Dermis microvascular lymphatic vessel endothelial cell (primary cell): ENCODE results near the gene ARPP19. TPM values are rescaled to one million over a fixed set of nuclear protein-coding genes. Genes with fewer than 3 reads are reported as not detected.
"Not testable (repeated sequence)": the region's sequence is repeated elsewhere in the genome, so short reads cannot be mapped to it uniquely, and the experiment has no call there.

Experiments
- DNase-seq, 2 donors: peaks; one replicate each; pipeline versions ENCODE4 v3.0.0 to v3.0.0-alpha.2; 2010; ENCODE audit warnings: low read depth in 2 of 2
- total RNA-seq: library from RNA; depleted of rRNA; stranded (reverse); fragments of >200 nt; gene quantifications from 2 replicates; pipeline ENCODE4 v1.2.1, GENCODE V29; 2014

The ARPP19 gene, protein sequence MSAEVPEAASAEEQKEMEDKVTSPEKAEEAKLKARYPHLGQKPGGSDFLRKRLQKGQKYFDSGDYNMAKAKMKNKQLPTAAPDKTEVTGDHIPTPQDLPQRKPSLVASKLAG
- total RNA-seq, result 93.2 and 95.2 TPM in 2 replicates

DNA sequence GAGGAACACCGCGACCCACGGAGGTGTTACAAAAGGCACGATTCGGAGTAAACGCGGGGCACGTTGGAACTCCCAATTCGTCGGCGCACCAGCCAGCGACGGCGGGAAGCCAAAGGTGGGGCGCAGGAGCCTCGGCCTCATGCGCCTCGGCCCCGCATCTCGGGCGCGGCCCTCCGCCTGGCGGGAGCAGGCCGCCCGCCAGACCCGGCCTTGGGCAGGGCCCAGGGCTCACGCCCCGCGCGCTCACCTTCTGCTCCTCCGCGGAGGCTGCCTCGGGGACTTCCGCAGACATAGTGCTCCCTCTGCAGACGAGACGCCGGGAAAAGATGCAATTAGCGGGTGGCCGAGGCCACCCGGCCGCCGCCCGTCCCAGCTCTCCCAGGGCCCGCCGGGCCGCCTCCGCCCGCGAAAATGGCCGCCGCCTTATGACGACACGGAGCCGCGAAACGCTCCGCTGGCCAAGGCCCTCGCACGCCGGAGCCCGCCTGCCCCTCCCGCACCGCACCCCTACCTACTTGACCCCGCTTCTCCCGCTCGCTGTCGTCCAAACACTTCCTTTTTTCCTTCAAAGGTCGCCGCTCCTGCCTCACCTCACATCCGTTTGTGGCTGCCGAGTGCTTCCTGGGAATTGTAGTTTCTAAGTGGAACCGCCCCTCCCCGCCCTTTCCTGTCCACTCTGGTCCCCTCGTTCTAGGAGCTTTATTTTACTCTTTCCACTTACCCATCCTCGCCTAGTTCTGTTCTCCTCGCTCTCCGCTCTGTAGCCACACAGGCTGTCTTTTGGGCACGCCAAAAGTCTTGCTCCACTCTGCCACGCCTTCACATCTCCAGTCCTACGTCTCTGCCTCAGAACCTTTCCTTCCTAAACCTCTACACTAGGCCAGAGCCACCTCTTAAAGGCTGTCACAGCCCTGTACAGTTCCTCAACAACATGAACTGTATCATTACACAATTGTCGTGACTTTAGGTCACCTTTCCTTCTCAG lies at the start of gene ARPP19:
Gene ARPP19 (minus strand): TSS at position 430 of the 985 bp plus-strand sequence. CDS start 138 bp downstream, at position 292.
- peak; percentile 71 to 85 for DNase-seq

GRCh38 chr15:52617026-52617425 lies 48.2 kb upstream of the ARPP19 start:
- DNase-seq, result no peak

GRCh38 chr15:52615302-52615701 lies 46.5 kb upstream of the ARPP19 start:
- no peak for DNase-seq

GRCh38 chr15:52609593-52609992 lies 40.8 kb upstream of the ARPP19 start:
- DNase-seq, result no peak

- DNase-seq, result no peak
Measured at GRCh38 chr15:52584414-52584813, 15.6 kb upstream of the ARPP19 start.

GRCh38 chr15:52579852-52580251 lies 11.0 kb upstream of the ARPP19 start:
- no peak for DNase-seq

GRCh38 chr15:52576692-52577091 lies 7.9 kb upstream of the ARPP19 start:
- DNase-seq, result no peak

- DNase-seq, result not testable (repeated sequence)
Measured at GRCh38 chr15:52575573-52575972, 6.7 kb upstream of the ARPP19 start.

DNA sequence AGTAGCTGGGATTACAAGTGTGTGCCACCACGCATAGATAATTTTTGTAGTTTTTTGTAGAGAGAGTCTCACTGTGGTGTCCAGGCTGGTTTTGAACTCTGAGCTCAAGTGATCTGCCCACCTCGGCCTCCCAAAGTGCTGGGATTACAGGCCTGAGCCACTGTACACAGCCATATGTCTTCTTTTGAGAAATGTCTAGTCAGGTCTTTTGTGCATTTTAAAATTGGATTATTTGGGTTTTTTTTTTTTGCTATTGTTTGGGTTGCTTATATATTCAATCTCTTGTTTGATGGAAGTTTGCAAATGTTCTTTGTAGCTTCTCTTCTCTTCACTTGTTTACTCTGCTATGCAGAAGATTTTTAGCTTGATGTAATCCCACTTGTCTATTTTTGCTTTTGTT lies 6.2 kb upstream of the ARPP19 start:
- DNase-seq, result no peak

- DNase-seq, result not testable (repeated sequence)
Measured at GRCh38 chr15:52574623-52575022, 5.8 kb upstream of the ARPP19 start.

DNA sequence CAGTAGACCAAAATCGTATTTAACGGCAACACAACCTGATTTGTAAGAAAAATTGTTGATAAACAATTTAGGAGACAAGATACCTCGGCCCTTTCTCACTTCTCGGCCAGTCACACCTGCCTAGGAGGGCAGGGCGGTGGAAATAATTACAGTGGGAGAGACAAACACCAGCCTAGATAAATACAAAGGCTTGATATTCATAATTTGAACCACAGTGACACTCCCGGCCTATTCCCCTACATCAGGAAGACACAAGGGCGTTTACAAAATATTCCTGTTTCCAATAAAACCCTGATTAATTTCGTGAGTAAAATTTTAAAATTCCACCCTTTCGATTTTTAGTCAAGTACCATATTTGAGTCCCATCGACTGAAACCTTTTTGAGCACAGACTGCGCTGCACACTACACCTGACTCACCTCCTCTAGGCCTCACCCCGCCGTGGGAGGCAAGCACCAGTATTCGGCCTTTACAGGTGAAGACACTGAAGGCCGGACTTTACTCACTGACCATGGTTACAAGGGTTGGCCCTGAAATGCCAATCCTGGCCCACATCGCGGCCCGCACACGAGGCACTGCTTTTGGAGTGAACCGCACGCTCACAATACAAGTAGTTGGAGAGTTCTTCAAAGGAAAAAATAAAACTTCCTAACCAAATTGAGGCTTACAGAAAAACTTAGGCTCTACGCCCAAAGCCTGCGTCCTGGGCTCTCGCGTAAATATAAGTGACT lies 794 bp downstream of the ARPP19 start:
- peak; percentile 14 to 41 for DNase-seq

- no peak for DNase-seq
Measured at GRCh38 chr15:52566889-52567288, 1.9 kb downstream of the ARPP19 start.

DNA sequence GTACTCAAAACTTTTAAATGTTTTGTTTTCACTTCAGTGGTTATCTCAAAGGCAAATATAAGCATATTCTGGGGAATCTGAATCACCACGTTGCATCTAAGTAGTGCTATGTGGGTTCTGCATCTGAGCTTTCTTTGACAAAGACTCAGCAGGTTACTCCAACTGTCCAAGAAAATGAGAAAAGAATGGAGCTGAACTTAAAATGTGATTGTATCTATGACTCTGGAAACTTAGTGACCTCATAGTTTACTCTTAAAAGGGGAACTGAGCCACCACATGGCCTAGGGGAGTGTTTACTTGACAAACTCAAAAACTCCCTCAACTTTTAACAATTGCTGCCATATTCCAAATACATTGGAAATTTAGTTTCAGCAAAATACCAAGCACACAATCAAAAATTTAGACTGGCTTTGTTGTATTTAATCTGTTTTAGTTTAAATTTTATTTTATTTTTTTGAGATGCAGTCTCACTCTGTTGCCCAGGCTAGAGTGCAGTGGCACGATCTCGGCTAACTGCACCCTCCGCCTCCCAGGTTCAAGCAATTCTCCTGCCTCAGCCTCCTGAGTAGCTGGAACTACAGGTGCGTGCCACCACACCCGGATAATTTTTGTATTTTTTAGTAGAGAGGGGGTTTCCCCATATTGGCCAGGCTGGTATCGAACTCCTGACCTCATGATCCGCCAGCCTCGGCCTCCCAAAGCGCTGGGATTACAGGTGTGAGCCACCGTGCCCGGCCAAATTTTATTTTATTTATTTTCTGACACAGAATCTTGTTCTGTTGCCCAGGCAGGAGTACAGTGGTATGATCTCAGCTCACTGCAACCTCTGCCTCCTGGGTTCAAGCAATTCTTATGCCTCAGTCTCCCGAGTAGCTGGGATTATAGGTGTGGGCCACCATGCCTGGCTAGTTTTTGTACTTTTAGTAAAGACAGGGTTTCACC lies 3.1 kb downstream of the ARPP19 start:
- DNase-seq, result not testable (repeated sequence)

DNA sequence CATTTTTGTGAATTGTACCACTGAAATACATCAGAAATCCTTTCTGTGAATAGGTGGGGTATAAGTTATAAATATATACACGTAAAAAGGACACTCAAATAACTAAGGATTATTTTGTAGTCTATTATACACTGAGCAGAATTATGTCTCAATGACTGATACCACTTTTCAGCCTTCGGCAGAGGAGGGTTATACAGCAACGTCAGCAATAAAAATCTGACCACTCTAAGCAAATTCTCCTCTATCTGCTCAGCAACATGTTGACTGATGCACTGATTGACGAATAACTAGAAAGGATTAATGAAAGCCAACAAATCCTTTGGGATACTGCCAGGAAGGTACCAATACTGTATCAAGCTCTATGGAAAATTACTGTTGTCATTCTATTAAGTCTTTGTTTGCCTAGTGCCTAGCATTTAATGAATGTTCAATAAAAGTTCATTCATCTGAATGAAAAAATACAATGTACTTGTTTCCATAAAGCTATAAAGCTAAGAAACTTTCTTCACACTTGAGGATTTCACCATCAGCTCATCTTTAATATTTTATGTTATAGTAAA lies 5.2 kb downstream of the ARPP19 start:
- DNase-seq, result peak; percentile 5 to 36

DNA sequence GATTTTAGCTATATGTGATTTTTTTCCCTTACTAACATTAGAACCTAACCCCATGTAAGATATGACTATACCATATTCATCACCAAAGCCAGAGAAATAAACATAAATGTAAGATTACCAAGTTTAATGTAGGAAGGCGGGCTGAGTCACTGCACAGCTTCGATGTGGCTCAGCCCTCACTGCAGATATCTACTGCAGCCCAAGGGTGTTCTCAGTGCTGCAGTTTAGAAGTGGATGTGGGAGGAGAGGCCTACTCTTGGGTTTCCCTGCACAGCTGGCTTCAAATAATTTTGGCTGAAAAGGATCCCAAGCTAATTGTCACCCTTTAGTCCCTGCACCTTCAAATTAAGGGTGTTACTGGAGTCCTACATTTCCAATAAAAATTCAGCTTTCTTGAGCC lies 9.3 kb downstream of the ARPP19 start:
- DNase-seq, result no peak

- no peak for DNase-seq
Measured at GRCh38 chr15:52559022-52559421, 9.8 kb downstream of the ARPP19 start.

GRCh38 chr15:52558196-52558595 lies 10.6 kb downstream of the ARPP19 start:
- DNase-seq, result peak in 1 of 2 donors; percentile 32

GRCh38 chr15:52557274-52557641 lies 11.6 kb downstream of the ARPP19 start:
- DNase-seq, result no peak

DNA sequence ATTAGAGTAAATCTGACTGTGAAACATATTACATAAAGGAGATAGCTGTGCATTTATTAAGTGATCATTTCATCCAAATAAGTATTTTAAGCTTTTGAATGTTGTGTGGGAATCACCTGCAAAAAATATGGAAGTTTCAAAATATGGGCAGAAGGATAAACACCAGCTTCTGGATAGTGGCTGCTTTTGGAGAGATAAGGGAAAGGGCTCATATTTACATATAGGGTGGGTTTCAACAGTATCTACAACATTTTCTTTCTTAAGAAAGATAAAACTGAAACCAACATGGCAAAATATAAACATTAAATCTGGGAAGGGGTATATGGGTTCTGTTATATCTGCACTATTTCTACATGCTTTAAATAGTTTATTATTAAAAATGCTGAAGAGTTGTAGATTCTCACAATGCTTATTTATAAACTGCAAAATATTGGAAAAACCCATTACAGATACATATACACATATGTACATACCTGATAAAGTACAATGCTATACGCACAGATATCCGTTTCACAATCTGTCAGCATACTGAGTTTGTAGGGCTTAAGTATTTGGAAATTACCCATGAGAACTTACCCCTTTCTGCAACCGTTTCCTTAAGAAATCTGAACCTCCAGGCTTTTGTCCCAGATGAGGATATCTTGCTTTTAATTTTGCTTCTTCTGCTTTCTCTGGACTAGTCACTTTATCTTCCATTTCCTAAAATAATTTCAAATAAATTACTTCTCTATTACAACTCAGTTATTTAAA lies 12.1 kb downstream of the ARPP19 start:
- DNase-seq, result no peak

DNA sequence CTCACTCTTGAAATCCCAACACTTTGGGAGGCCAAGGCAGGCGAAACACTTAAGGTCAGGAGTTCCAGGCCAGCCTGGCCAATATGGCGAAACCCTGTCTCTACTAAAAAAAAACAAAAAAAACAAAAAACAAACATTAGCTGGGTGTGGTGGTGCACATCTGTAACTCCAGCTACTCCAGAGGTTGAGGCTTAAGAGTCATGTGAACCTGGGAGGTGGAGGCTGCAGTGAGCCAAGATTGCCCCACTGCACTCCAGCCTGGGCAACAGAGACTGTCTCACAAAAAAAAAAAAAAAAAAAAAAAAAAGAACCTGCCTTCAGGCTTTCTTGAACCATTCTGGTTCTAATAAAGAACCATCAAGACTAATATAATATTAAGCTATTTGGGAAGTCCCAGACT lies 16.5 kb downstream of the ARPP19 start:
- no peak for DNase-seq
